HG02798 (cell line): Measurements from ENCODE around the gene LAMA4.
A peak's percentile ranks its signal among the peaks of the same experiment; 100 is the strongest.

Experiments used
- ATAC-seq: cut with Tn5 transposase; IDR thresholded peaks from one replicate; pipeline ENCODE4 v1.9.1; 2021; ENCODE audit warnings: mild to moderate bottlenecking; ENCODE audit not compliant: unreplicated experiment, poor library complexity

The LAMA4 gene

DNA sequence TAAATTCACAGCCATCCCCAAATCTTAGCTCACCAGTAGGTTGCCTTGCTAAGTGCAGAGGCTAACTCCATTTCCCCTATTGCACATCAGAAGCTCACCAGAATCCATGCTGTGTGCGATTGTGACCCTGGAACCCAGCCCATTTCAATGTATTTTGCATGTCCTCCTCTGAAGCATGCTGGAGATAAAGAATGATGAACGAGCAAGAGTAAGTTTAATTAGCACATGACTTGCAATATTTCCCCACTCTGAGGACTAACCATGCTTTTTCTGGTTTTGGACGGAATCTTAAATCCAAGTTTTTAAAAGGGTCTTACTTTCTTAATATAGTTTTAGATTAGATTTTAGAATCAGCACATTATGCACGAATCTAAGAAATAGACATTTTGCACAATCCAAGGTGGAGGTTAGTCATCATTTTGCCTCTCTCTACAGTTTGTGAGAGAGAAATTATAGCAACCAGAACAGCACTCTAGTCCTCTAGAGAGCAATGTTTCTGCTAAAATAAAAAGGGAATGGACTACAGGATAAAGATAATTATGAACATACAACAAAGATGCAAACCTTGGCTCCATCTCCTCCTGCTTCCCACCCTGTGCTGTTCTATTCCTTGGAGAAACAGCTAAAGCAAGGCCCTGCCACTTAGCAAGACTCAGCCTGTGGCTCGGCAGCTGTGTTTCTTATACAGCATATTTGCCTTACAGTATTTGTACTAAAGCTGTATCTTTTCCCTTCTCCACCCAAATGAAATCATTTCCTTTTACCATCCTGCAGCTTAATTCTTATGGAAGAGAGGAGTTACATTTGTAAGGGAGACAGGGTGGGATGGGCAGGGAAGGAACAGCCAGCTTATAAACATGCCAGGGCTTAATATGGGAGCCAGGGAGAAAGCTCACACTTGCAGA, 24.9 kb upstream of the LAMA4 start:
- ATAC-seq, result no peak

DNA sequence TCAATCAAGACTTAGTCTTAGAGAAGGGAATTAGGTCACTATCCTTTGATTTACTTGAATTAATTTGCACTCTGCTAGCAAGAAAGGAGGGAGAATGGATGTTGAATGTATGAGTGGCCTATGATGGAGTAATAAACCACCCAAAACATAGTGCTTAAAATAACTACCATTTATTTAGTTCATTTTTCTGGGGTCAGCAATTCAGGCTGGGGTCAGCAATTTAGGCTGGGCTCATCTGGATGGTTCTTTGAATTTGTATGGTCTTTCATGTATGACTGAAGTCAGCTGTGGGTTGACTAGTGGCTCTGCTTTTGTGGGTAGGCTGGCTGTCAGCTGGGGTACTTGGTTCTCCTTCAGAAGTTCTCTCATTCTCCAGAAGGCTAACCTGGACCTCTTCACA, 21.0 kb upstream of the LAMA4 start:
- ATAC-seq, result no peak

DNA sequence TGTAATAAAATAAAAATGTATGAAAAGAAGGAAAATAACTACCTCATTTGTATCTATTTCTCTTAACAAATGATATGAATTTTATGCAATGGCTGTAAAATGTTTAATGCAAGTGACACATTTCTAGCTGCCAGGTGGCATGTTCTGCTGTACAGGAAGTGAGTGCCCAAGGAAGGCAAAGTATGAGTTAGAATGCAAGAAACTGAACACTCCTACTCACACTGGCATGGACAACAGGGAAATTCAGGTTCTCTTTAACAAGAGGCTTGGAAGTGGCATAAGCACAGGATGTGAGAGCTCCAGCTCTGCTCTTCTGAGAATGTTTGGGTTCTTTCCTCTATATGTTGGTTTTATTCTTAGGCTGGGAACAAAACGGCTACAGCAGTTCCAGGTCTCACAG, 20.4 kb upstream of the LAMA4 start:
- ATAC-seq, result no peak

DNA sequence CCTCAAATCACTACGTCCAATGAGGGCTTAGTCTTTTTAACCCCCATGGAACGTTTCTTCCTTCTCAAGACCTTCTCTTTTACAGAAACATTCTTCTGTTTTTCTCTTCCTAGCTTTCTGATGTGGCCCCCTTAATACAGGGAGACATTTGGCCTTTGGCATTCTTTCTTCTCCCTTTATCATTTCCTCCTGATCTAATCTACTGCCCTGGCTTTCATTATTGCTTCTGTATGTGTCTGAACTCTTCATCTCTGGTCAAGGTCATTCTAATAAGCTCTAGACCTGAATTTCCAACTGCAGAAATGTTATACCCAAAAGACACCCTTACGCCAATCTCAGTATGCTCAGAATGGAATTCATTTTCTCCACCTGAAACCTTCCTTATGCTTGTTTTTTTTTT, 18.4 kb upstream of the LAMA4 start:
- no peak for ATAC-seq

DNA sequence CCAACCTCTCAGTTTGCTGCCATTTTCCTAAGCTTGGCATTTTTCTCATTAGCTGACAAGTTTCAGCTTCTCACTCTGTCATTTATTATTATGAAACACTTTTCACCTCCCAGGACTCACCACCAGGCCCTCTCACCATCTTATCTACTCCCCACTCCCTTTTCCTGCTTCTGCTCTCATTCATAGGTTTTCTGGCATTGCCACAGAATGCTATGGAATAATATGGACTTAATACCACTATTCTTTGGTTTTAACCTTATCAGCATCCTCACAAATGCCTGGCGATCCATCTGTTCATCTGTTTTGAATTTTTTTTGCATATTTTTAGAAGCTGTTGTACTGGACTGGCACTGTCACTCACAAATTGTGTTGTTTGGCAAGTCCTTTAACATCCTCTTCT, 16.4 kb upstream of the LAMA4 start:
- ATAC-seq, result no peak

DNA sequence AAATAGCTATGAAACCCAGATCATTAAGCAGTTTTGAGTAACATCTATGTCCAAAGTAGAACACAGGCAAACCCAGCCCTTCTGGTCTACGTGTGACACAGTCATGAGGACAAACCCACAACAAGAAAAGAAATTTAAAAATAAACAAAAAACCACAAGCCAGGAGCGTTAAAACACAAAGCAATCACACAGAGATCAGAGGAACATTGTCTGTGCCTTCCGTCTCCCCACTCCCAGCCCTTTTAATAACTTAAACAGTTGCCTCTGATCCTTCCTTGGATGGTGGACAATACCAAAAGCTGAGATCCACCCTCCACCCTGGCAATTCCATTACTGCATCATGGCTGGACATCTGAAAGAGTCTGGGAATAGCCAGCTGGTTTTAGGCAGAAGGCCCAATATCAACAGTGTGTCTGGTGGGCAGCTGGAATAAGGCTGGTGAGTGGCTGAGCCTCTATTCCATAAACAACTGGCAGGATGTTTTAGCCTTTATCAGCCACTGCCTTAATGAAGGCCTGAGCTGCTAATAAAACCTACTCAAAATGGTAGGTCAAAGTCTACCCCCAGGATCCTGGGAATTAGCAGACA, 15.7 kb upstream of the LAMA4 start:
- ATAC-seq, result no peak

DNA sequence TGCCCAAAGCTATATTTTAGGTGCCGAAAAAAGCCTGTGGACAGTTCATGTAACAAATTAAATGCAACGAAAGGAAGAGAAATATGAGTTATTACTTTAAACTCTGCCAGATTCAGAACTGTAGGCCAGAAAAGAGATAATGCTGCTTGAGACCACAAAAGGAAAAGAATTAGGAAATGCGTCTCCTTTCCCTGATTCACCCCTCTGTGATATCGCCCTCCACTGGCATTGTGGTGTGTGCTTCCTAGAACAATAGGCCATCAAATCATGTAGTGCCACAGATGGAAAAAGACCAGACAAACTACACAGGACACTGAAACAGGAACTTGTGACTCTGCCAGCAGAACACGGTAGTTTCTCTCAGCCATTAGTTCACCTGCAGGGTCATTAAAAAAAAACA, 14.7 kb upstream of the LAMA4 start:
- no peak for ATAC-seq

DNA sequence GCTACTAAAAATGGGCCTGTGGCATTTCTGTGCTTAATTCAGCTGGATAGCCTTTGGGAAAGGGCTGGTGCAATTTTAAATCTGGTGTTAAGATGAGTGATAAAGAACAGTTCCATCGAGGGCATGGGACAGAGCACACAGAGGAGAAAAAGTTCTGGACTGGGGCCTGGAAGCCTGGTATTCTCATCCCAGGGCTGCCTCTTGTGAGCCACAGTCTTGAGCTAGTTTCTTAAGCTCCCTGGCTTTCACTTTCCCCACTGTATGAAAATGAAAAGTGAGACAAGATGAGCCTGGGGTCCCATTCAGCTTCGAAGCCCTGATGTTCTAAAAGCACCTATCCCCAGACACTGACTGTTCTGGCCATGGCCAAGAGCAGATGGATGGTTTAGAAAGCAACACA, 14.3 kb upstream of the LAMA4 start:
- no peak for ATAC-seq

DNA sequence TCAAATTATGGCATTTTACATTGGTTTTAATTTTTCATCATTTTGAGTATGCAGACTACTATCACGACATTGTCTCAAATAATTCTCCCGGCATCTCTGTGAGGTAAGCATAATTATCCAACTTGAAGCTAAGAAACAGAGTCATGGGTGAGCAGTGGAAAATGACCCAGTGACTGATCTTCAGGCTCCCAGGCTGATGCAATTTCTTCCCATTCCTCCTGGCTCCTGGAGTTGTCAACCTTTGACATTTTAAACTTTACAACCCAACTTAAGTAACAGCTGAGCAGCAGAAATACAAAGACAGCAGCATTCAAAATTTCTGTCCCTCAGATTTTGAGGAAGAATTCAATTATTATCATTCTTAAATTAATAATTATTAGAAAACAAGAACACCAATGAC, 13.7 kb upstream of the LAMA4 start:
- ATAC-seq, result no peak

DNA sequence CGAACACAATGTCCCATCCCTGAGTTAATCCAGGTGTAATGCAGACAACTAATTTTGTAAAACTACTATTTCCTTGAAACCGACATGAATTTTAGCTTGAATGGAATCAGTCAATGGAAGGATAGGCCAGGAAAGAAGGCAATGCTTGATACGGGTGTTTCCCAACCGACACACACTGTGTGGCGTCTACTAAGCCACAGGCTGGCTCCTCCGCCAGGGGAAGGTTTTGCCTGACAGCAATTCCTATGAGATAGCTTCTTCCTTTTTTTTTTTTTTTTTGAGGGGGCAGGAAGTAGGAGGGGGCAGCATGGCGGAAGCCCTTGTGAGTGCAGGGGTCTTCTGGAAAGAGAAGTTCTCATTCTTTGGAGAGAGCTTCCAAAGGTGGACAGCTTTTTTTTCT, 12.0 kb upstream of the LAMA4 start:
- no peak for ATAC-seq

DNA sequence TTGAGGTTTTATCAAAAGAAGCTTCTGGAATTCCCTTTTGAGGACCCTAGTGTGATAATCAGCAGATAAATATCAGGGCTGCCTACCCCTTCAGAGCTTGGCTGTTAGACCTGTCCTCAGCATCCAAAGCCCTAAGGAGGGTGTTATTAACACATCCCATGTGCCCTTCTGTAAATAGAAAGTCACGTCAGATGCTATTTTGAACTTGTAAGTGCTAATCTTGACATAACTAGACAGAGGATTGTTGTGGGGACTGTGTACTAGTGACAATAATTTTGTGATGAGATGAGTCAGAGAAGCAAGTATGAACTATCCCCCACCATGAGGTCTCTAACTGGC, 4.9 kb upstream of the LAMA4 start:
- ATAC-seq, result no peak

DNA sequence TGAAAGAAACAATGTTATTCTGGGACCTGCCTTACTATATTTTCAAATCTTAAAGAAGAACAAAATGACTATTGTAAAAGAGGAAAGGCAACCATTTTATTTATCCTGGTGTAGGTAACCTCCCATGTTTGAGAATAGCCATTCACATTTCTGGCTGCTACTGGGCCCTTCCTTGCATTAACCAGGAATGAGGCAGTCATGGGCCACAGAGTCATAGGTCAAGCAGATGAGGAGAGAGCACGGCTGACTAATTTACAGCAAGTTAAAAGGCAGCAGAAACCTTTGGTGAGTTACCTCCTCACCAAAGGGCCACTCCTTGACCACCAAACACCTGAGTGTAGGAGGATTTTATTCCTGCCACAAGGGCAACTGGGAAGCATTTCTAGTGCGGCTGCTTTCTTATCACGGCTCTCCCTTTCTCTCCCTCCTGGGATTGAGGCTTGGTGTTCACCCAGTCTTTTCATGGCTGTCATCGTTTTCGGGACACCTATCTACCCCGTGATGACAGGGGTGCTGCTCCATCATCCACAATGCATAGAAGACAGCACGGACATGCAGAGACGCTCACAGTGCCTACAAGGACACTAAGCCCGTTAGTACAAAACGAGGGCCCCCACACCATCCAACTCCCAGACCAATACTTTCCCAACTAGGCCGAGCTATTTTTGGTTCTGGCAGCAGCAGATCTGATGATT, 4.4 kb upstream of the LAMA4 start:
- no peak for ATAC-seq

DNA sequence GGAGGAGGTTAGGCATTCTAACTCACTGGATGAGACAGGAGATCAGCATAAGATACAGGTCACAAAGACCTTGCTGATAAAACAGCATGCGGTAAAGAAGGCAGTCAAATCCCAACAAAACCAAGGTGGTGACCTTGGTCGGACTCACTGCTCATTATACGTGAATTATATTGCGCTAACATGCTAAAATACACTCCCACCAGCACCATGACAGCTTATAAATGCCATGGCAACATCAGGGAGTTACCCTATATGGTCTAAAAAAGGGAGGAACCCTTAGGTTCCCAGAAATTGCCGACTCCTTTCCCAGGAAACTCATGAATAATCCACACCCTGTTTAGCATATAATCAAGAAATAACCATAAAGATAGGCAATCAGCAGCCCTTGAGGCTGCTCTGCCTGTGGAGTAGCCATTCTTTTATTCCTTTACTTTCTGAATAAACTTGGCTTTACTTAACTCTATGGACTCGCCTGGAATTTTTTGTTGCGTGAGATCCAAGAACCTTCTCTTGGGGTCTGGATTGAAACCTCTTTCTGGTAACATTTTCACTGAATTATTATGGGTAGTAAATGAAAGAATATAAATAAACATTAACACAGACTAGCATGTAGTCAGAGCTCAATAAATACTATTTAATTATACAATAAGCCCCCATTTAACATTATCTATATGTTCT, 3.0 kb upstream of the LAMA4 start:
- ATAC-seq, result no peak

DNA sequence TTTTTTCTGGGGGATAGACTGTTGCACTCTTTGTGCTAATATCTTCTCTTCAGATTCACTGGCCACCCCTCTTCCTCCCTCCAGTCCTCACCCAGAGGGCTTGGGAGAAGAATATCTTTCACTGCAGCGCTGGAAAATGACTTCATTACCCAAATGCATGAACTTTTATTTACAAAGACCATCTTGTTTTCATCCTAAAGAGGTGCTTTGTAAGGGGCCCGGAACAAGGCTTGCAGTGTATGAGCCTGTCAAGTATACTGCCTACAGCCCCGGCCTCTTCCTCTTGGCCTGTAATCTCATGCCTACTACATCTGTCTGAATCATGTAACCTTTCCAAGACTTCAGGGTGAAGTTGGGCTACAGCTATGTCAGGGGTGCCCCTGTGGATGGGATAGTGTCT, 554 bp upstream of the LAMA4 start:
- no peak for ATAC-seq

DNA sequence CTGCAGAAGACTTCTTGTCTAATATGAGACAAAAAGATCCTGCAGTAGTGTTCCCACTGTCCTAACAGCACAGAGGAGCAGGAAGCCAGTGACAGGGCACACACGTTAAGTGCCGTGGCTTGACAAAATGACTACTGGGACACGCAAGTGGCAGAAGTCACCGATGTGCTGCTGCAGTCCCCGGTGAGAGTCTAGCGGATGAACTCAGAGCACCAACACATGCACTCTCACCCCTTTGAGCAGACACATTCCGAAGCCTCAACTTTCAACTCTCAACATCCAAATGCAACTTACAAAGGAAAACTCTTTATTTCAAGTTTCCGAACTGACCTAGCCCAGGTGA, 898 bp downstream of the LAMA4 start:
- ATAC-seq, result peak; percentile 20

DNA sequence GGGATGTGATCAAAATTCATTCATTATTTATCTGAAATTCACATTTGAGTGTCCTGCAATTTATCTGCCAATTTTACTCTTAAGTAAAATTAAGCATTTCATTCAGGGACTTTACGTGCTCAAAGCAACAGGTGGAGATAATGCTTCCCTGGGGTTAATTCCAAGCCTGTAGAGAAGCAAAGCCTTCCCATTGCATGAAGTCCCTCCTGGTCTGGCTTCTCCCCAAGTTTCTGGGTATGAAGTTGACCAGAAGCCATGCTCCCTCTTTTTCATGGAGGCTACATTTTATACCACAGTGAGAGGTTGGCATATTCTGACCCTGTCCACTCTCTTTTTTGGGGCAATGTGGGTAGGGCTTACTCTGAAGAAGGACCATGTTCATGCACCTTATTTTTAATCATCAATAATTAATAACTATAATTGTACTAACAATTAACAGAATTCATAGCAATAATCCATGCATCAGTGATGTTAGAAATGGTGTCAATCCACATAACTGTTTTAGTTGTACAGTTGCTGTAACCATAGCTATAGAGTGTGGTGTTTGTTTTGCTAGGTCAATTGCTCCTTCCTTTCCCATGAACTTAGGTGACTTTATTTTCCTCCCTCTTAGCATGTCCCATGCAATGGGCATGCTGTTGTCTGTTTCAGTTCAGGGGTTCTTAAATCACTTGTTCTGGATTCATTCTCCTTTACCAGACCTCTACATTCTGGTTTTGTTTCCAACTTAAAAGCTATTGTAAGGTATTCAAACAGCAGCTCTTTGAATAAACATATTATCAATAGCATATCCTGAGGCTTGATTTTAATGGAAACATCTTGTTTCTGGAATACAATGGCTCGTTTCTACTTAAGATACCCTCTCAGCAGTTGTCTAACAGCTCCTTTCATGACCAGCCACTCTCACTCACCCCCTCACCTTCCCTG, 1.5 kb downstream of the LAMA4 start:
- peak; percentile 15 for ATAC-seq

DNA sequence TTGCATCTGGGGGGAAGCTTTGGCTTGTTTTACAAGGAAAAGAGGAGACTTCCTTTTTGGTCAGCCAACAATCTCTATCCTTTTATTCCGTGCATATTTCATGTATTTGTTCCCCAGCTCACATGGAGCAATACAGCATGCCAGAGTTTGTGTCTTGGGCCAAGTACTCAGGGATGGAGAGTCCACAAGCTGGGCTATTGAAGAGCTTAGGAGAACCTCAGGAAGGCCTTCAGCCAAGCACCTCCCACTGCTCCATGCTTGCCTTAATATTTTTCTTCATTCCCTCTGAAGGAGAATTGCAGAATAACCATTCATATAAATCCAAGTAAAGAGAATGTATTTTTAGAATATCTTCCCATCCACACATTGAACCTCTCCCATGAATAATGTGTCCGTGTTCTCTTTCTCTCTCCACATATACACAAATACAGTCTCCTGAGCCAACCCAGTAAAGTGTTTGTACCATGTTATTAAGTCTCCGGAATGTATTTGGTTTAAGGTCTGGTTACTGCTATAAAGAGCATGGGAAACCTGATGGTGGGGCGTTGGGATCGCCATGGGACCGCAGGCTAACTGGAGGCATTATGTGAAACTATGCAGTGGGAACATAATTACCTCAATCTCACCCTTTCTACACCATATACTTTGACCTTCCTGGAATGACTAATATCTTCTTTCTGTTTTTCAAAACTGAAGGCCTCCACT, 3.0 kb downstream of the LAMA4 start:
- no peak for ATAC-seq

DNA sequence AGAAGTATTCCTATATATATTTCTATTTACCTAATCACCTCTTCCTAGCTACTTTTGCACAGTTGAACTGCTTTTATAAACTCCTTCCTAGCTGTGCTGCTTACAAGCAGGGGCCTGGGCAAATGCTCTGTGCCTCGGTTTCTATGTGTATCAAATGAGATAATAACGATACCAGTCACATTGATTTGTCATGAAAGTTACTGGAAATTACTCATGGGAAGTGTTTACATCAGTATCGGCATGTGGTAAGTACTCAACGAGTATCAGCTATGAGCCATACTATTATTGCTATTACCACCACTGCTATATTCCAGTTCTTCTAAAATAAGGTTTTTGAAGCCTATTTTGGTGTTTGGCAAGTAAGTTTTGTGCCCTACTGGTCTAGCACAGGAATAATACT, 4.9 kb downstream of the LAMA4 start:
- no peak for ATAC-seq

DNA sequence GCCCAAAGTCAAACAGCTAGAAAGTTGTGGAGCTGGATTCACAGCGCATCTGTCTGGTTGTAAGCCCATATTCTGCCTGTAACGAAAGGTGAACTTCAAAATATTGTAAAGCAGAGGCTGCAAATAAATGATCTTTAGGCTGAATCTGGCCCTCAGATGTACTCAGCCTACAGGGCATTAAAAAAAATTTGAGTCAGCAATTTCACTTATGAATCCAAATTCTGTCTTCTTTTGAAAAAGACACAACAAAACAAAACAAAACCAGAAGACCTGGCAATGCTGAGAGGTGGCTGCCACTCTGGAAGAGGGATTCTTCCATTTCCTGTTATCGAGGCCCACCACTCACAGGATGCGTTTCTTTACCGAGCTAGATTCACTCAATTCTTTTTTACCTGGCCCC, 7.1 kb downstream of the LAMA4 start:
- no peak for ATAC-seq
